ENCODE measurements around the gene RGS10. TPM values are rescaled to one million over a fixed set of nuclear protein-coding genes. Genes with fewer than 3 reads are reported as not detected.

RGS10 gene, protein sequence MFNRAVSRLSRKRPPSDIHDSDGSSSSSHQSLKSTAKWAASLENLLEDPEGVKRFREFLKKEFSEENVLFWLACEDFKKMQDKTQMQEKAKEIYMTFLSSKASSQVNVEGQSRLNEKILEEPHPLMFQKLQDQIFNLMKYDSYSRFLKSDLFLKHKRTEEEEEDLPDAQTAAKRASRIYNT
- 113 TPM for polyA plus RNA-seq (2013)

DNA sequence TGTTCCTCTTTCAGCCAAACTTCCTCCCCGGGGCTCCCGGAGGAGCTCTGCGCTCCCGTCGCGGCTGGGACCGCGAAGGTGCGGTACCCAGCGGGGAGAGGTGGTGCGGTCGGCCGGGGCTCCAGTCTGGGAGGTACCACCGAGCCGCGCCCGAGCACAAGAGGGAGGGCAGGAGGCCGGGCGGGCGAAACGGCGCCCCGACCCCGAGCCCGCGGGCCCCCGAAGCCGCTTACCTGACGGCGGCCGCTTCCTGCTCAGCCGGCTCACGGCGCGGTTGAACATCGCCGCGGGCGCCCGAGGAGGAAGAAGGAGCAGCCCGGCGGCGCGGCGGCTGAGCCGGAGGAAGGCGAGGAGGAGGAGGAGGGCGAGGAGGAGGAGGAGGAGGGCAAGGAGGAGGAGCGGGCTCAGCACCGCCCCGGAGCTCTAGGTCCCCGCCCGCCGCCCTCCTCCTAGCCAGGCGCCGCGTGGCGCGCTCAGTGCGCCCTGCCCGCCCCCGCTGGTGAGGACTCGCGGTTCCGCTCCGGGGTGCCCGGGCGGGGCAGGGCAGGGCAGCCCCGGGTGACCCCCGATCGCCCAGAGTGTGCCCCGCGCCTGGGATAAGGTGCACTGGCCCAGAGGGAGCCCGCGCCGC is at the start of gene RGS10:
RGS10 (minus strand) TSS at position 363 of the 631 bp plus-strand sequence; CDS start at position 282, 81 bp downstream.
- H3K27me3 ChIP-seq (replicated peaks in 2 of 5; ENCODE audit: control insufficient read depth in 4 of 5, insufficient read depth in 5 of 5, low read length in 4 of 5), result no peaks in the 10 kb centered on the region
- peaks cover 11 to 61% (median 50%) of the 10 kb centered on the region in 4 experiments for H3K4me1 ChIP-seq (ENCODE audit: control extremely low read depth in 1 of 4, control insufficient read depth in 4 of 4, insufficient read depth in 4 of 4, low read length in 3 of 4)
- no peak within 1 kb of the TSS for H3K27ac ChIP-seq (ENCODE audit: insufficient read depth in 1 of 2, low read depth in 1 of 2, low read length in 2 of 2, poor library complexity in 1 of 2, severe bottlenecking in 2 of 2)
- peak within 1 kb of the TSS; percentile 63 to 89 (median 84) for H3K4me3 ChIP-seq (ENCODE audit: control insufficient read depth in 1 of 7, extremely low read depth in 1 of 7, insufficient read depth in 4 of 7, low read depth in 2 of 7, low read length in 6 of 7)
- H3K36me3 ChIP-seq (ENCODE audit: control insufficient read depth in 4 of 4, insufficient read depth in 4 of 4, low read length in 3 of 4), result no peaks in the 10 kb centered on the region
- POLR2A ChIA-PET, result interaction anchor here (0.5 to 1.1 kb wide), 3 partner anchors 23 to 351 kb away, joined by 3 to 4 read pairs (median 4); no protein-coding TSS in a partner anchor
- CTCF ChIA-PET, result interaction anchor here (0.5 to 2.5 kb wide), 11 partner anchors 9 to 397 kb away, joined by 3 to 8 read pairs (median 4); partner anchors contain the start of gene GRK5
- DNase-seq, result peak; percentile 34 to 69 (median 53)
- 1% methylated on average over 32 of the region's 76 CpGs for WGBS (ENCODE audit: insufficient coverage)
- no peaks in the 10 kb centered on the region for H3K9me3 ChIP-seq (ENCODE audit: control extremely low read depth in 1 of 5, control insufficient read depth in 4 of 5, insufficient read depth in 2 of 5, low read depth in 1 of 5, low read length in 4 of 5)

DNA sequence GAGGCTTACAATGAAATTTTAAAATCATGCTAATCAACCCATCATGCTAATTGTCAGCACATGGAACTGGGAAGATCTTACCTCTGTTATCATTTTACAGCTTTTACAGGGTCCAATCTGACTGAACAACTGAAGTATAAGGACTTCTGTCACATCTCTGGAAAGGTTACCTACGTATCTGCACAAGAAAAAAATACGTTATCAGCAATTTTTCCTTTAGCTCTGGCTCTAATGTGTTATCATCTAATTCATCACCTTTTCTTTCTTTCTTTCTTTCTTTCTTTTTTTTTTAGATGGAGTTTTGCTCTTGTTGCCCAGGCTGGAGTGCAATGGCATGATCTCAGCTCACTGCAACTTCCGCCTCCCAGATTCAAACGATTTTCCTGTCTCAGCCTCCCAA is 45.6 kb upstream of the RGS10 start:
- WGBS (ENCODE audit: insufficient coverage), result 100% methylated on average over 2 of the region's 4 CpGs
- no peak overlapping the region for H3K4me3 ChIP-seq (ENCODE audit: control insufficient read depth in 1 of 7, extremely low read depth in 1 of 7, insufficient read depth in 4 of 7, low read depth in 2 of 7, low read length in 6 of 7)
- DNase-seq, result no peak
- peaks cover 17 to 44% (median 28%) of the 10 kb centered on the region in 4 experiments for H3K36me3 ChIP-seq (ENCODE audit: control insufficient read depth in 4 of 4, insufficient read depth in 4 of 4, low read length in 3 of 4)
- no peak overlapping the region for H3K27ac ChIP-seq (ENCODE audit: insufficient read depth in 1 of 2, low read depth in 1 of 2, low read length in 2 of 2, poor library complexity in 1 of 2, severe bottlenecking in 2 of 2)
- CTCF ChIA-PET, result interaction anchor here (0.6 to 1.3 kb wide), 4 partner anchors 9 to 193 kb away, joined by 3 to 4 read pairs (median 3); no protein-coding TSS in a partner anchor
- no peaks in the 10 kb centered on the region for H3K27me3 ChIP-seq (replicated peaks in 2 of 5; ENCODE audit: control insufficient read depth in 4 of 5, insufficient read depth in 5 of 5, low read length in 4 of 5)
- H3K9me3 ChIP-seq (ENCODE audit: control extremely low read depth in 1 of 5, control insufficient read depth in 4 of 5, insufficient read depth in 2 of 5, low read depth in 1 of 5, low read length in 4 of 5), result no peaks in the 10 kb centered on the region
- peaks cover 2 to 13% (median 8%) of the 10 kb centered on the region in 4 experiments for H3K4me1 ChIP-seq (ENCODE audit: control extremely low read depth in 1 of 4, control insufficient read depth in 4 of 4, insufficient read depth in 4 of 4, low read length in 3 of 4)
- POLR2A ChIA-PET, result no interaction called here

DNA sequence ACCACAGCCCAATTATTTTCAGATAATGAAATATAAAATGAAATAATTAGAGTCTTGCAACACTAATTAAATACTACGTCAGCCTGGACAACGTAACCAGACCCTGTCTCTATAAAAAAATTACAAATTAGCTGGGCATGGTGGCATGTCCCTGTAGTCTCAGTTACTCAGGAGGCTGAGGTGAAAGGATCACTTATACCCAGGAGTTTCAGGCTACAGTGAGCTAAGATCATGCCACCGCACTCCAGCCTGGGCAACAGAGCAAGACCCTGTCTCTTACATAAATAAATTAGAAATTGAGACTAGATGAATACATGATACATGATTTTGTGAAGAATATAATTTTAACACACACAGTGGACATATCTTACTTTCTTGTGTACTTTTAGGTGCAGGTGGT is 35.8 kb upstream of the RGS10 start:
- Histone ChIP-seq H3K27me3 (replicated peaks in 2 of 5; ENCODE audit: control insufficient read depth in 4 of 5, insufficient read depth in 5 of 5, low read length in 4 of 5) (no peaks in the 10 kb centered on the region), H3K9me3 (ENCODE audit: control extremely low read depth in 1 of 5, control insufficient read depth in 4 of 5, insufficient read depth in 2 of 5, low read depth in 1 of 5, low read length in 4 of 5) (no peaks in the 10 kb centered on the region), H3K27ac (ENCODE audit: insufficient read depth in 1 of 2, low read depth in 1 of 2, low read length in 2 of 2, poor library complexity in 1 of 2, severe bottlenecking in 2 of 2) (no peak overlapping the region), H3K36me3 (ENCODE audit: control insufficient read depth in 4 of 4, insufficient read depth in 4 of 4, low read length in 3 of 4) (peaks cover 19 to 68% (median 47%) of the 10 kb centered on the region in 4 experiments), H3K4me3 (ENCODE audit: control insufficient read depth in 1 of 7, extremely low read depth in 1 of 7, insufficient read depth in 4 of 7, low read depth in 2 of 7, low read length in 6 of 7) (no peak overlapping the region), H3K4me1 (ENCODE audit: control extremely low read depth in 1 of 4, control insufficient read depth in 4 of 4, insufficient read depth in 4 of 4, low read length in 3 of 4) (peaks cover 0 to 6% (median 0%) of the 10 kb centered on the region in 4 experiments)
- no peak for DNase-seq
- ChIA-PET POLR2A (no interaction called here), CTCF (interaction anchor here (1.2 kb wide), 1 partner anchor 372 kb away, joined by 3 read pairs; no protein-coding TSS in a partner anchor)
- 100% methylated on average over 1 of the region's 3 CpGs for WGBS (ENCODE audit: insufficient coverage)

DNA sequence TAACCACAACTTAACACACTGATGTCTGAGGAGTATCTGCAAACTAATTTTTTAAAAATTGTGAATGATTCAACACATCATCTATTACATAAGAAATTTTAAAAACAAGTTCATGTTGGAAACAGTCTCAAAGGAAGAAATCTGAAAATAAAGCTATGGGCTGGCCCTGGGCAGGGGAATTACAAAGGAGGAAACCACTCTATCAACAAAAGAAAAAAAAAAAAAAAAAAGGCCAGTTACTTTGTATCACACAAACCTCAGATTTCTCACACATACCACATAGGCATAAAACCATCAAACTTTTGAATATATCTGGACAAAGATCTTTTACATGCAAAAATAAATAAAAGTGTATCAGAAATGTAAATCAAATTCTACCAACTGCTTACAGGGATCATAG is 33.5 kb upstream of the RGS10 start:
- peaks cover 0 to 6% (median 0%) of the 10 kb centered on the region in 4 experiments for H3K4me1 ChIP-seq (ENCODE audit: control extremely low read depth in 1 of 4, control insufficient read depth in 4 of 4, insufficient read depth in 4 of 4, low read length in 3 of 4)
- H3K27me3 ChIP-seq (replicated peaks in 2 of 5; ENCODE audit: control insufficient read depth in 4 of 5, insufficient read depth in 5 of 5, low read length in 4 of 5), result no peaks in the 10 kb centered on the region
- peak in 2 of 3 donors; percentile 9 to 17 for DNase-seq
- H3K9me3 ChIP-seq (ENCODE audit: control extremely low read depth in 1 of 5, control insufficient read depth in 4 of 5, insufficient read depth in 2 of 5, low read depth in 1 of 5, low read length in 4 of 5), result no peaks in the 10 kb centered on the region
- no peak overlapping the region for H3K27ac ChIP-seq (ENCODE audit: insufficient read depth in 1 of 2, low read depth in 1 of 2, low read length in 2 of 2, poor library complexity in 1 of 2, severe bottlenecking in 2 of 2)
- H3K36me3 ChIP-seq (ENCODE audit: control insufficient read depth in 4 of 4, insufficient read depth in 4 of 4, low read length in 3 of 4), result peaks cover 12 to 63% (median 45%) of the 10 kb centered on the region in 4 experiments
- H3K4me3 ChIP-seq (ENCODE audit: control insufficient read depth in 1 of 7, extremely low read depth in 1 of 7, insufficient read depth in 4 of 7, low read depth in 2 of 7, low read length in 6 of 7), result no peak overlapping the region
- ChIA-PET CTCF (interaction anchor here (1.0 to 1.9 kb wide), 2 partner anchors 10 to 14 kb away, joined by 4 to 5 read pairs; no protein-coding TSS in a partner anchor), POLR2A (no interaction called here)

DNA sequence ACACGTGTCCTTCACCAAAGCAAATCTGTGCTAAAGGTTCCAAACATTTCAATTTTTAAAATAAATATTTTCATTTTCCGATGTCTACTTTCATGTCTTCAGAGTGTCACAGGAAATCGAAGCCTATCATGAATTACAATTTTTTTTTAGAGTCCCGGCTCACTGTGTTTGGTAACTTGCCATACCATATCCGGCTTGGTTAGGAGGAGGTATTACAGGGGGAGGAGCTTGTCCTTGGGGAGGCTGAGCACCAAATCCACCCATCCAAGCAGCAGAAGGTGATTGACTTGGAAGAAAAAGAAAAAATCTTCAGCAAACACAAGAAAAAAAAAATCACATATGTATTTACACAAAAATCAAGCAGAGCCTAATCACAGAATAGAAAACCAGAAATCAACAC is 33.0 kb upstream of the RGS10 start:
- CTCF ChIA-PET, result interaction anchor here (1.0 to 1.9 kb wide), 2 partner anchors 10 to 14 kb away, joined by 4 to 5 read pairs; no protein-coding TSS in a partner anchor
- DNase-seq, result peak; percentile 62 to 82 (median 79)

DNA sequence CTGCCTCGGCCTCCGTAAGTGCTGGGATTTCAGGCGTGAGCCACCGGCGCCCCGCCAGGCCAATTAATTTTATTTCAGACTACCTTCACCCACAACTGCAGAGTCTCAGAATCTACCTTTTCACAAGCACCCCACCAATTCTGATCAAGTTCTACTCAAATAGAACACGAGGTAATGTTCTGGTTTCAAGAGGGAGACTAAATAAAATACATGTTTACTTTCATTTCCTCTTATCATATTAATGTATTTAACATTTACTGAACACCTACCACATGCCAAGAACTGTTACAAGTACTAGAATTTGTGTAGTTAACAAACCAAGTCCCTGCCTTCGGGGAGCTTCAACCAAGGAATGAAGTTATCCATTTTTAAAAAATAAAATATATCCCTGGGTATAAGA is 25.5 kb upstream of the RGS10 start:
- CTCF ChIA-PET, result interaction anchor here (1.3 to 1.4 kb wide), 2 partner anchors 24 to 25 kb away, joined by 3 to 4 read pairs; no protein-coding TSS in a partner anchor
- 100% methylated on average over 6 of the region's 8 CpGs for WGBS (ENCODE audit: insufficient coverage)
- Histone ChIP-seq H3K27me3 (replicated peaks in 2 of 5; ENCODE audit: control insufficient read depth in 4 of 5, insufficient read depth in 5 of 5, low read length in 4 of 5) (no peaks in the 10 kb centered on the region), H3K4me1 (ENCODE audit: control extremely low read depth in 1 of 4, control insufficient read depth in 4 of 4, insufficient read depth in 4 of 4, low read length in 3 of 4) (no peaks in the 10 kb centered on the region), H3K27ac (ENCODE audit: insufficient read depth in 1 of 2, low read depth in 1 of 2, low read length in 2 of 2, poor library complexity in 1 of 2, severe bottlenecking in 2 of 2) (no peak overlapping the region), H3K9me3 (ENCODE audit: control extremely low read depth in 1 of 5, control insufficient read depth in 4 of 5, insufficient read depth in 2 of 5, low read depth in 1 of 5, low read length in 4 of 5) (no peaks in the 10 kb centered on the region), H3K36me3 (ENCODE audit: control insufficient read depth in 4 of 4, insufficient read depth in 4 of 4, low read length in 3 of 4) (peaks cover 0 to 6% (median 2%) of the 10 kb centered on the region in 4 experiments), H3K4me3 (ENCODE audit: control insufficient read depth in 1 of 7, extremely low read depth in 1 of 7, insufficient read depth in 4 of 7, low read depth in 2 of 7, low read length in 6 of 7) (no peak overlapping the region)
- POLR2A ChIA-PET, result no interaction called here
- no peak for DNase-seq

More for the DNA sequence above, 33.0 kb upstream of the RGS10 start:
- no peaks in the 10 kb centered on the region for H3K9me3 ChIP-seq (ENCODE audit: control extremely low read depth in 1 of 5, control insufficient read depth in 4 of 5, insufficient read depth in 2 of 5, low read depth in 1 of 5, low read length in 4 of 5)
- H3K27ac ChIP-seq (ENCODE audit: insufficient read depth in 1 of 2, low read depth in 1 of 2, low read length in 2 of 2, poor library complexity in 1 of 2, severe bottlenecking in 2 of 2), result no peak overlapping the region
- no peaks in the 10 kb centered on the region for H3K27me3 ChIP-seq (replicated peaks in 2 of 5; ENCODE audit: control insufficient read depth in 4 of 5, insufficient read depth in 5 of 5, low read length in 4 of 5)
- peaks cover 12 to 63% (median 44%) of the 10 kb centered on the region in 4 experiments for H3K36me3 ChIP-seq (ENCODE audit: control insufficient read depth in 4 of 4, insufficient read depth in 4 of 4, low read length in 3 of 4)
- WGBS (ENCODE audit: insufficient coverage), result 25% methylated on average over 2 of the region's 5 CpGs
- POLR2A ChIA-PET, result no interaction called here
- peaks cover 0 to 6% (median 0%) of the 10 kb centered on the region in 4 experiments for H3K4me1 ChIP-seq (ENCODE audit: control extremely low read depth in 1 of 4, control insufficient read depth in 4 of 4, insufficient read depth in 4 of 4, low read length in 3 of 4)
- H3K4me3 ChIP-seq (ENCODE audit: control insufficient read depth in 1 of 7, extremely low read depth in 1 of 7, insufficient read depth in 4 of 7, low read depth in 2 of 7, low read length in 6 of 7), result no peak overlapping the region

DNA sequence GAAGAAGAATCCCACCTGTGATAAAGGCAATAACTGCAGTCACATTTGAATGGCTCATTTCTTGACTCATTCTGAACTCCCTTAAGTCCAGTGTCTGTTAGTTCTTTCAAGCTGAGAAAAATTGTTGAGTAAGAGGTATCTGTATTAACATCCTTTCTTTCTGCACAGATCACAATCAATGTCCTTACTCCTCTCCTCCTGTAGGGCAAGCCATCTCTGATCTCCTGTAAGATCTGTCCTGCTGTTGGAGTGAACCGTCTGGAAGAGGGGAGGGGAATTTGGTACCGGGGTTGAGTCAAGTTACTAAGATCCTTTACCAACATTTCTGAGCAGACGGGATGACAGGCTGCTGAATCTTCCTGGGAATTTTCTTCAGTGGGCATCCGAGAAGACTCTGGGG is 19.6 kb upstream of the RGS10 start:
- Histone ChIP-seq H3K27ac (ENCODE audit: insufficient read depth in 1 of 2, low read depth in 1 of 2, low read length in 2 of 2, poor library complexity in 1 of 2, severe bottlenecking in 2 of 2) (no peak overlapping the region), H3K4me1 (ENCODE audit: control extremely low read depth in 1 of 4, control insufficient read depth in 4 of 4, insufficient read depth in 4 of 4, low read length in 3 of 4) (no peaks in the 10 kb centered on the region), H3K9me3 (ENCODE audit: control extremely low read depth in 1 of 5, control insufficient read depth in 4 of 5, insufficient read depth in 2 of 5, low read depth in 1 of 5, low read length in 4 of 5) (no peaks in the 10 kb centered on the region), H3K4me3 (ENCODE audit: control insufficient read depth in 1 of 7, extremely low read depth in 1 of 7, insufficient read depth in 4 of 7, low read depth in 2 of 7, low read length in 6 of 7) (no peak overlapping the region), H3K27me3 (replicated peaks in 2 of 5; ENCODE audit: control insufficient read depth in 4 of 5, insufficient read depth in 5 of 5, low read length in 4 of 5) (no peaks in the 10 kb centered on the region), H3K36me3 (ENCODE audit: control insufficient read depth in 4 of 4, insufficient read depth in 4 of 4, low read length in 3 of 4) (no peaks in the 10 kb centered on the region)
- ChIA-PET POLR2A (no interaction called here), CTCF (interaction anchor here (1.1 kb wide), 1 partner anchor 24 kb away, joined by 3 read pairs; no protein-coding TSS in a partner anchor)
- DNase-seq, result no peak
- WGBS (ENCODE audit: insufficient coverage), result 96% methylated on average over 3 of the region's 4 CpGs

Data from common myeloid progenitor, CD34-positive (primary cell).